A673 (cell line): ENCODE measurements around the gene DUXA. TPM values are rescaled to one million over a fixed set of nuclear protein-coding genes. Genes with fewer than 3 reads are reported as not detected.

Experiments
- BruUV-seq: library from RNA; stranded (reverse); fragments of 400-500 nt; replicated peaks from 2 replicates; lab custom pipeline; 2021; lab: Mats Ljungman, UMichigan
- CTCF ChIA-PET: fragments of 300-600 bp; sonication (Branson Sonifier 250); formaldehyde crosslinking; loops from one replicate; lab custom pipeline; 2022; ENCODE audit warnings: antibody characterized with exemption; lab: Charles Lee
- POLR2A ChIA-PET: fragments of 300-600 bp; sonication (Branson Sonifier 250); formaldehyde crosslinking; loops from one replicate; lab custom pipeline; 2022; ENCODE audit warnings: antibody characterized with exemption; ENCODE audit not compliant: low non-redundant PET; lab: Charles Lee
- DNase-seq: peaks from one replicate; pipeline ENCODE4 v3.0.0-alpha.2; 2015; ENCODE audit warnings: low spot score
- H3K27ac ChIP-seq: fragments of 200-600 bp; sonication (generic); 2 replicates; pipeline ENCODE4 v1.5.1; 2016; ENCODE audit warnings: mixed run types, low read depth, mild to moderate bottlenecking, mixed read lengths, antibody characterized with exemption, low read length; ENCODE audit not compliant: poor library complexity, severe bottlenecking
- H3K27me3 ChIP-seq: fragments of 200-600 bp; sonication (generic); replicated peaks from 2 replicates; pipeline ENCODE4 v1.6.1; 2017; ENCODE audit warnings: mixed run types, low read depth, mild to moderate bottlenecking, mixed read lengths, antibody characterized with exemption, low read length; ENCODE audit not compliant: insufficient read depth, poor library complexity
- H3K36me3 ChIP-seq: fragments of 200-600 bp; sonication (generic); 2 replicates; pipeline ENCODE4 v1.6.1; 2016; ENCODE audit warnings: mixed run types, mild to moderate bottlenecking, mixed read lengths, antibody characterized with exemption, low read length; ENCODE audit not compliant: insufficient read depth, poor library complexity, severe bottlenecking
- H3K4me1 ChIP-seq: fragments of 200-600 bp; sonication (generic); 2 replicates; pipeline ENCODE4 v1.6.1; 2017; ENCODE audit warnings: mixed run types, mild to moderate bottlenecking, mixed read lengths, antibody characterized with exemption, low read length; ENCODE audit not compliant: insufficient read depth, poor library complexity, severe bottlenecking
- H3K4me3 ChIP-seq: fragments of 200-600 bp; sonication (generic); 2 replicates; pipeline ENCODE4 v1.5.1; 2016; ENCODE audit warnings: low read depth, mixed run types, mild to moderate bottlenecking, mixed read lengths, low read length; ENCODE audit not compliant: poor library complexity, severe bottlenecking
- H3K9me3 ChIP-seq: fragments of 200-600 bp; sonication (generic); 2 replicates; pipeline ENCODE4 v1.6.1; 2016; ENCODE audit warnings: mixed run types, low read depth, mild to moderate bottlenecking, mixed read lengths, antibody characterized with exemption, low read length; ENCODE audit not compliant: poor library complexity, severe bottlenecking
- EZH2 ChIP-seq: fragments of 200-600 bp; sonication (generic); IDR thresholded peaks from 2 replicates; pipeline ENCODE4 v1.6.1; 2017; ENCODE audit warnings: borderline replicate concordance, low read depth, mild to moderate bottlenecking, mixed read lengths, antibody characterized with exemption, low read length; ENCODE audit not compliant: poor library complexity, severe bottlenecking
- intact Hi-C: fragments of 100-400 bp; cut with micrococcal nuclease; formaldehyde crosslinking; loops from one replicate; pipeline ENCODE4 v1.10.0; 2022; ENCODE audit not compliant: unreplicated experiment
- total RNA-seq: library from RNA; stranded (reverse); gene quantifications from 2 replicates; pipeline ENCODE4 v1.2.3, GENCODE V29; 2021
- TF ChIP-seq, protein P1 (sequence below): fragments of 300-800, 200-600 bp; sonication (generic); conservative IDR thresholded peaks from 2 replicates; pipeline ENCODE4 v1.5.1; 2017; ENCODE audit warnings: low read depth, mild to moderate bottlenecking, antibody characterized with exemption, low read length, moderate library complexity, mixed read lengths

DUXA gene
- total RNA-seq, 1 experiment from 2014 or later, result not detected

DNA sequence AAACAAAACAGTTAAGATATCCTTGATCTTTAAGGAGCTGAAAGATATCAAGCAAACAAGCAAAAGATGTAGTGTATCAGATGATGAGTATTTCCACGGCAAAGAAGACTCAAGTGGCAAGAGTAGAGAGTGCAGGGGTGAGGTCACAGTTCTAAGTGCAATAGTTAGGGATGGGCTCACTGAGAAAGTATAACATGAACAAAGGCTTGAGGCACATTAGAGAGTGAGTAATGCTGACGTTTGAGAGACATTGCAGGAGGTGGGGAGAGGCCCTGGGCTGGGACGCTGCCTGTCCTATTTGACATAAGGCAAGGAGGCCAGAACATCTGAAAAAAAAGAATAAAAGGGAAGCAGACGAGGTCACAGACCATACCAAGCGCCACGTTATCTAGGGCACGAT is 1.4 kb downstream of the DUXA start:
- no peak for DNase-seq
- peaks cover 4% of the 10 kb centered on the region for H3K27me3 ChIP-seq
- no peaks in the 10 kb centered on the region for H3K4me1 ChIP-seq
- CTCF ChIA-PET, result no interaction called here
- no peak overlapping the region for H3K27ac ChIP-seq
- TF ChIP-seq EZH2, result no peak
- TF ChIP-seq, protein P1, sequence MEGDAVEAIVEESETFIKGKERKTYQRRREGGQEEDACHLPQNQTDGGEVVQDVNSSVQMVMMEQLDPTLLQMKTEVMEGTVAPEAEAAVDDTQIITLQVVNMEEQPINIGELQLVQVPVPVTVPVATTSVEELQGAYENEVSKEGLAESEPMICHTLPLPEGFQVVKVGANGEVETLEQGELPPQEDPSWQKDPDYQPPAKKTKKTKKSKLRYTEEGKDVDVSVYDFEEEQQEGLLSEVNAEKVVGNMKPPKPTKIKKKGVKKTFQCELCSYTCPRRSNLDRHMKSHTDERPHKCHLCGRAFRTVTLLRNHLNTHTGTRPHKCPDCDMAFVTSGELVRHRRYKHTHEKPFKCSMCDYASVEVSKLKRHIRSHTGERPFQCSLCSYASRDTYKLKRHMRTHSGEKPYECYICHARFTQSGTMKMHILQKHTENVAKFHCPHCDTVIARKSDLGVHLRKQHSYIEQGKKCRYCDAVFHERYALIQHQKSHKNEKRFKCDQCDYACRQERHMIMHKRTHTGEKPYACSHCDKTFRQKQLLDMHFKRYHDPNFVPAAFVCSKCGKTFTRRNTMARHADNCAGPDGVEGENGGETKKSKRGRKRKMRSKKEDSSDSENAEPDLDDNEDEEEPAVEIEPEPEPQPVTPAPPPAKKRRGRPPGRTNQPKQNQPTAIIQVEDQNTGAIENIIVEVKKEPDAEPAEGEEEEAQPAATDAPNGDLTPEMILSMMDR, result no peak
- no peak overlapping the region for H3K4me3 ChIP-seq
- no peaks in the 10 kb centered on the region for H3K9me3 ChIP-seq
- BruUV-seq, result no TSS peak
- intact Hi-C loops, result no loop called here
- POLR2A ChIA-PET, result no interaction called here
- H3K36me3 ChIP-seq, result no peaks in the 10 kb centered on the region

GRCh38 chr19:57161985-57162539 is 5.2 kb downstream of the DUXA start:
- BruUV-seq, result no TSS peak
- no peaks in the 10 kb centered on the region for H3K9me3 ChIP-seq
- intact Hi-C loops, result no loop called here
- H3K36me3 ChIP-seq, result no peaks in the 10 kb centered on the region
- H3K27ac ChIP-seq, result no peak overlapping the region
- H3K4me3 ChIP-seq, result no peak overlapping the region
- no peaks in the 10 kb centered on the region for H3K27me3 ChIP-seq
- POLR2A ChIA-PET, result no interaction called here
- TF ChIP-seq EZH2, result no peak
- TF ChIP-seq, protein P1, result no peak
- CTCF ChIA-PET, result no interaction called here
- no peaks in the 10 kb centered on the region for H3K4me1 ChIP-seq
- no peak for DNase-seq

- no peak for DNase-seq
- Histone ChIP-seq H3K27me3 (no peaks in the 10 kb centered on the region), H3K9me3 (no peaks in the 10 kb centered on the region), H3K4me1 (no peaks in the 10 kb centered on the region), H3K27ac (no peak overlapping the region), H3K4me3 (no peak overlapping the region), H3K36me3 (no peaks in the 10 kb centered on the region)
- intact Hi-C loops, result no loop called here
- TF ChIP-seq, protein P1, result no peak
- no peak for TF ChIP-seq EZH2
- ChIA-PET POLR2A (no interaction called here), CTCF (no interaction called here)
- BruUV-seq, result no TSS peak
Observed at GRCh38 chr19:57152921-57153320, 14.4 kb downstream of the DUXA start.
